Upper lobe of left lung (tissue), 6 donors: ENCODE results near the gene MLLT3. TPM values are rescaled to one million over a fixed set of nuclear protein-coding genes. Genes with fewer than 3 reads are reported as not detected.

Experiments used
- ATAC-seq, 2 donors: fragments of 200-7000 bp; cut with Tn5 transposase; one replicate each; pipeline ENCODE4 v1.9.1; 2022; ENCODE audit warnings: mild to moderate bottlenecking in 2 of 2, moderate library complexity in 2 of 2; ENCODE audit not compliant: low FRiP score in 2 of 2
- DNase-seq, 2 donors: peaks; one replicate each; pipeline ENCODE4 v3.0.0-alpha.2; 2019 to 2020
- H3K27ac ChIP-seq, 4 donors: fragments of 200-600 bp; sonication (generic); one replicate each; pipeline ENCODE4 v1.5.1; 2016 to 2019
- H3K27me3 ChIP-seq, 4 donors: fragments of 200-600 bp; sonication (generic); one replicate each; pipeline ENCODE4 v1.5.1; 2017 to 2019
- H3K36me3 ChIP-seq, 4 donors: fragments of 200-600 bp; sonication (generic); one replicate each; pipeline ENCODE4 v1.5.1; 2016 to 2019
- H3K4me1 ChIP-seq, 4 donors: fragments of 200-600 bp; sonication (generic); one replicate each; pipeline ENCODE4 v1.5.1; 2018 to 2019
- H3K4me3 ChIP-seq, 4 donors: fragments of 200-600 bp; sonication (generic); one replicate each; pipeline ENCODE4 v1.5.1; 2017 to 2019; ENCODE audit warnings: mild to moderate bottlenecking in 2 of 4, moderate library complexity in 1 of 4
- H3K9me3 ChIP-seq, 4 donors: fragments of 200-600 bp; sonication (generic); one replicate each; pipeline ENCODE4 v1.5.1; 2018 to 2019
- EP300 ChIP-seq, 4 donors: sonication (generic); formaldehyde crosslinking; IDR thresholded peaks; one replicate each; pipeline ENCODE4 v1.5.1; 2017; ENCODE audit warnings: antibody characterized with exemption in 4 of 4, control low read depth in 2 of 4
- POLR2A ChIP-seq, 4 donors: fragments of 450-650 bp; IDR thresholded peaks; one replicate each; pipeline ENCODE4 v1.5.1; 2016 to 2017; ENCODE audit warnings: antibody characterized with exemption in 4 of 4, mild to moderate bottlenecking in 2 of 4
- POLR2AphosphoS5 ChIP-seq, 2 donors: sonication (generic); formaldehyde crosslinking; IDR thresholded peaks; one replicate each; pipeline ENCODE4 v1.5.1; 2017; ENCODE audit warnings: antibody characterized with exemption in 2 of 2
- whole genome bisulfite sequencing, 2 donors: methylation state at CpG; one replicate each; pipeline ENCODE4 v1.1.5; 2017 to 2018; 5-methylcytosine and 5-hydroxymethylcytosine counted together
- total RNA-seq, 6 donors: library from RNA; depleted of rRNA in 4 of 6; stranded (reverse); fragments of >200 nt in 4 of 6; gene quantifications; one replicate each; pipeline versions ENCODE4 v1.1.0 to v1.2.1, GENCODE V29; 2016 to 2021
- TF ChIP-seq, protein P1 (sequence below), 6 experiments: fragments of 450-650 bp in 4 of 6; fragments of 200-600 bp in 2 of 6; sonication (generic) in 2 of 6; IDR thresholded peaks; one replicate each; pipeline ENCODE4 v1.5.1; 2016 to 2019; ENCODE audit warnings: antibody characterized with exemption in 6 of 6
- donor health status: DM: no; HTN: no; CAD: no; lungs with moderate emphysema.
- donor health status: DM: no; HTN: yes; CAD: no; lungs with severe emphysema.

The MLLT3 gene
- total RNA-seq, 6 donors from 2014 or later = 13.8 to 30.4 (median 20.9) TPM

DNA sequence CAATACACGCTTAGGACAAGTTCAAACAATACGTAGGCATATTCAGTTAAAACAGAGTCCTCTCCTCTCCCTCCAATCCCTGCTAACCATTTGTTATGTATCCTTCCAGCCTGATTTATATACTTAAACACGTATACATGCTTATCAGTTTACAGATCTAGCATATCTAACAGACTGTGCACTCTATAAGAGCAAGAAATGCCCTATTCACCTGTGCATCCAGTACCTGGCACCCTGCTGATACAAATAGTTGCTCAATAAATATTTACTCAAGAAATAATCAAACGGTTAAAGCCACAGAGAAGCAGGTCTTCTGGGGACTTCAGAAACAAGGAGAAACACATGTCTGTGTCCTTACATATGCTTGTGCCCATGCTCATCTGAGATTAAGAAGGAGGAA lies 55.9 kb downstream of the MLLT3 start:
- no peak for DNase-seq
- Histone ChIP-seq H3K4me1 (peaks cover 11 to 26% (median 15%) of the 10 kb centered on the region in 4 donors), H3K4me3 (no peak overlapping the region), H3K36me3 (no peaks in the 10 kb centered on the region), H3K27ac (no peak overlapping the region), H3K27me3 (no peaks in the 10 kb centered on the region), H3K9me3 (no peaks in the 10 kb centered on the region)
- no peak for ATAC-seq
- TF ChIP-seq, protein P1, sequence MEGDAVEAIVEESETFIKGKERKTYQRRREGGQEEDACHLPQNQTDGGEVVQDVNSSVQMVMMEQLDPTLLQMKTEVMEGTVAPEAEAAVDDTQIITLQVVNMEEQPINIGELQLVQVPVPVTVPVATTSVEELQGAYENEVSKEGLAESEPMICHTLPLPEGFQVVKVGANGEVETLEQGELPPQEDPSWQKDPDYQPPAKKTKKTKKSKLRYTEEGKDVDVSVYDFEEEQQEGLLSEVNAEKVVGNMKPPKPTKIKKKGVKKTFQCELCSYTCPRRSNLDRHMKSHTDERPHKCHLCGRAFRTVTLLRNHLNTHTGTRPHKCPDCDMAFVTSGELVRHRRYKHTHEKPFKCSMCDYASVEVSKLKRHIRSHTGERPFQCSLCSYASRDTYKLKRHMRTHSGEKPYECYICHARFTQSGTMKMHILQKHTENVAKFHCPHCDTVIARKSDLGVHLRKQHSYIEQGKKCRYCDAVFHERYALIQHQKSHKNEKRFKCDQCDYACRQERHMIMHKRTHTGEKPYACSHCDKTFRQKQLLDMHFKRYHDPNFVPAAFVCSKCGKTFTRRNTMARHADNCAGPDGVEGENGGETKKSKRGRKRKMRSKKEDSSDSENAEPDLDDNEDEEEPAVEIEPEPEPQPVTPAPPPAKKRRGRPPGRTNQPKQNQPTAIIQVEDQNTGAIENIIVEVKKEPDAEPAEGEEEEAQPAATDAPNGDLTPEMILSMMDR (IDR thresholded peaks at IDR 0.05) = no peak
- TF ChIP-seq EP300 (IDR thresholded peaks at IDR 0.05) (no peak), POLR2A (IDR thresholded peaks at IDR 0.05) (no peak), POLR2AphosphoS5 (IDR thresholded peaks at IDR 0.05) (no peak)
- WGBS, 2 donors = 84% methylated on average over 4 of the region's 4 CpGs

DNA sequence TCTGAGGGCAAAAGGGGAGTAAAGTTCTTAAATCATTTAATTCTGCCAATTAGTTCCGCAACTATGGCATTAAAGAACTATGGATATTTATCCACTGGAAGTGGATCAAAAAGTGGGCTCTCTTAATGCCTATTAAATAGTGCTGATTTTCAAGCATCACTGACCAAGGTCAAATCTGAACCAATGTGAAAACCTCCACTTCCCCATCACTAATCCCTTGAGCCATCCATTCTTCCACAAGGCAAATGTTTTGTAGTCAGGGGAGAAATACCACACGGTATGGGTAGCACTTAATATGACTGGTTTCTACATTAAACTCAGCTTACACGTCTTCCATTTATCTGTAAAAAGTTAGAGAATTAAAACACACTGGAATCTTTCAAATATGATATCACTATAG lies 57.6 kb downstream of the MLLT3 start:
- Histone ChIP-seq H3K9me3 (no peaks in the 10 kb centered on the region), H3K27me3 (no peaks in the 10 kb centered on the region), H3K27ac (no peak overlapping the region), H3K4me3 (no peak overlapping the region), H3K4me1 (peaks cover 4 to 28% (median 12%) of the 10 kb centered on the region in 4 donors), H3K36me3 (no peaks in the 10 kb centered on the region)
- no peak for TF ChIP-seq POLR2A (IDR thresholded peaks at IDR 0.05)
- TF ChIP-seq EP300 (IDR thresholded peaks at IDR 0.05) = no peak
- TF ChIP-seq POLR2AphosphoS5 (IDR thresholded peaks at IDR 0.05) = no peak
- TF ChIP-seq, protein P1 (IDR thresholded peaks at IDR 0.05) = no peak
- WGBS, 2 donors = 89 to 93% methylated on average over 3 of the region's 3 CpGs
- ATAC-seq (no peak), DNase-seq (no peak)

DNA sequence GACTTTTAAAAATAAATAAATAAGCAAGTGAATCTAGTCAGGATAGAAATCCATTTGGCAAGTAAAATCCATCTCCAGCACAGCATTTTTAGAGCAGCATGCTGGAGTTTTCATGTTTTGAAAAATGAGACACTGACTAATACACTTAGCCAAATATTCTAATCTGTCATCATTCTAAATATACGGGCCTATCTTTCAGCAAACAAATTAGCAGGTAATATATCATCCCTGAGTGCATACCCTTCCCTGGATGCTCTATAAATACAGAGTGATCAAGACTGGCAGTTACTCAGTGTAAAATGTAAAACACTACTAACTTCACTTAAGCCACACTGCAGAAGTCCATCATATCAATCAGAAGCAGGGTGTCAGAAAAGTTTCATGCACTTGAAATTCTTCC lies 58.4 kb downstream of the MLLT3 start:
- ATAC-seq = no peak
- Histone ChIP-seq H3K27ac (no peak overlapping the region), H3K4me1 (peaks cover 8 to 36% (median 16%) of the 10 kb centered on the region in 4 donors), H3K9me3 (no peaks in the 10 kb centered on the region), H3K4me3 (no peak overlapping the region), H3K27me3 (no peaks in the 10 kb centered on the region), H3K36me3 (no peaks in the 10 kb centered on the region)
- DNase-seq = no peak
- WGBS, 2 donors = 52 to 68% methylated on average over 1 of the region's 1 CpG
- TF ChIP-seq POLR2AphosphoS5 (IDR thresholded peaks at IDR 0.05) = no peak
- no peak for TF ChIP-seq POLR2A (IDR thresholded peaks at IDR 0.05)
- TF ChIP-seq, protein P1 (IDR thresholded peaks at IDR 0.05) = no peak
- no peak for TF ChIP-seq EP300 (IDR thresholded peaks at IDR 0.05)

DNA sequence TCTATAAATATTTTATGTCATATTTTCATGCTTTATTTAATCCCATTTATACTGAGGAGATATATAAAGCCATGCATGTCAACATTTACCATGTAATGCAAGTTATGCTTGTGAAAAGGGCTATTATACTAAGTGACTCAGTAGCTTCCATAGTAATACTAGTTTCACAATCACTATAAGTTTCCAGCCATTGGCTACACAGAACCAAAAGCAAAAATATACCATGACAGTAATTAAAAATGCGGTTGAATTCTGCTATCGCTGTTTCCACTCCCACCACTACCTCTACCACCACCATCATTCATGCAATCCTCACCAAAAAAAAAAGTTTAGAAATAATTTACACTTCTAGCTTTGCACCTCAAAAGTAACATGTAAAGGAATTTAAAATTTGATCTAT lies 60.2 kb downstream of the MLLT3 start:
- H3K27me3 ChIP-seq = no peaks in the 10 kb centered on the region
- TF ChIP-seq, protein P1 (IDR thresholded peaks at IDR 0.05) = no peak
- no peak for TF ChIP-seq EP300 (IDR thresholded peaks at IDR 0.05)
- H3K36me3 ChIP-seq = no peaks in the 10 kb centered on the region
- H3K9me3 ChIP-seq = no peaks in the 10 kb centered on the region
- no peak for ATAC-seq
- peaks cover 5 to 40% (median 25%) of the 10 kb centered on the region in 4 donors for H3K4me1 ChIP-seq
- no peak overlapping the region for H3K27ac ChIP-seq
- 84 to 90% methylated on average over 2 of the region's 2 CpGs for WGBS, 2 donors
- H3K4me3 ChIP-seq = no peak overlapping the region
- DNase-seq = no peak

DNA sequence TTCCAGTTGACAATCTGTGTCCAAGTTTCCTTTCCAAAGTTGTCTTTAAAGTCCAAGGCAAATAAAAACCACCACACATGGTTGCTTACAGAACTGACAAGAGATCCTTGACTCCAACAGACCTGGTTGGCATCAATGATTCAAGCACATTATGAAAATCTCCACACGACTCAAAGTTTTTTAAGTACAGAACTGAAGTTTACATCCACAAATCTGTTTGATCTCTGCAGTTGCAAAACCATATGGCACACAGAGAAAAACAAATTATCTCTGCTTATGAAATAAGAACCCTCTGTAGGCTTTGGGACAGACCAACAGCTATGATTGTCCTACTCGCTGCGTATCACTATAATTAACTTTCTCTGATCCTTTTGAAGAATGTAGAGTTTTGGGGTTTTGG lies 60.8 kb downstream of the MLLT3 start:
- Histone ChIP-seq H3K9me3 (no peaks in the 10 kb centered on the region), H3K4me3 (no peak overlapping the region), H3K27ac (no peak overlapping the region), H3K4me1 (peaks cover 5 to 40% (median 25%) of the 10 kb centered on the region in 4 donors), H3K27me3 (no peaks in the 10 kb centered on the region), H3K36me3 (no peaks in the 10 kb centered on the region)
- no peak for TF ChIP-seq POLR2A (IDR thresholded peaks at IDR 0.05)
- TF ChIP-seq POLR2AphosphoS5 (IDR thresholded peaks at IDR 0.05) = no peak
- TF ChIP-seq EP300 (IDR thresholded peaks at IDR 0.05) = no peak
- TF ChIP-seq, protein P1 (IDR thresholded peaks at IDR 0.05) = no peak
- WGBS, 2 donors = 78 to 79% methylated on average over 3 of the region's 3 CpGs
- DNase-seq (no peak), ATAC-seq (no peak)
